Ovary (tissue), 9 donors: ENCODE results near the gene VCX3A. TPM values are rescaled to one million over a fixed set of nuclear protein-coding genes. Genes with fewer than 3 reads are reported as not detected.

Experiments
- DNase-seq, 5 donors: peaks; one replicate each; pipeline ENCODE4 v3.0.0-alpha.2; 2019 to 2020
- H3K27ac ChIP-seq, 2 donors: fragments of 200-600 bp; one replicate each; pipeline versions ENCODE4 v1.5.1 to v1.8.0; 2019 to 2022
- H3K27me3 ChIP-seq: fragments of 200-600 bp; one replicate; pipeline ENCODE4 v1.8.0; 2022
- H3K36me3 ChIP-seq: fragments of 200-600 bp; sonication (generic); one replicate; pipeline ENCODE4 v1.5.1; 2019
- H3K4me1 ChIP-seq: one replicate; pipeline ENCODE4 v1.8.1; 2013; ENCODE audit warnings: mild to moderate bottlenecking, moderate library complexity; ENCODE audit not compliant: insufficient read depth
- H3K4me3 ChIP-seq: fragments of 200-600 bp; sonication (generic); one replicate; pipeline ENCODE4 v1.5.1; 2017
- H3K9me3 ChIP-seq, 2 donors: fragments of 200-600 bp in 1 of 2; sonication (generic) in 1 of 2; one replicate each; pipeline versions ENCODE4 v1.5.1 to v1.8.1; 2013 to 2019; ENCODE audit warnings: mild to moderate bottlenecking in 1 of 2, moderate library complexity in 1 of 2
- CTCF ChIP-seq, 3 donors: fragments of 450-650 bp in 2 of 3; fragments of 200-600 bp in 1 of 3; IDR thresholded peaks; one replicate each; pipeline versions ENCODE4 v1.5.1 to v1.8.0; 2016 to 2022; ENCODE audit warnings: antibody characterized with exemption in 3 of 3, mild to moderate bottlenecking in 1 of 3
- EP300 ChIP-seq: sonication (generic); formaldehyde crosslinking; IDR thresholded peaks from one replicate; pipeline ENCODE4 v1.6.1; 2017; ENCODE audit warnings: antibody characterized with exemption
- POLR2A ChIP-seq: fragments of 450-650 bp; IDR thresholded peaks from one replicate; pipeline ENCODE4 v1.6.1; 2017; ENCODE audit warnings: antibody characterized with exemption, mild to moderate bottlenecking, moderate library complexity
- WGBS, 3 donors: extraction: QIAGEN DNeasy Blood & Tissue Kit in 1 of 3; methylation state at CpG; one replicate each; pipeline versions ENCODE4 v1.1.5 to v1.1.7; 2013 to 2017; 5-methylcytosine and 5-hydroxymethylcytosine counted together
- intact Hi-C, 4 donors: fragments of 100-400 bp; cut with DNase I; formaldehyde crosslinking; loops; one replicate each; pipeline versions ENCODE4 v1.11.0 to v1.15.1; 2022 to 2023
- polyA plus RNA-seq, 2 donors: library from polyadenylated mRNA; stranded (reverse); fragments of 200-250 nt in 1 of 2; fragments of 350-450 nt in 1 of 2; fragmentation: Illumina TruSeq in 1 of 2; extraction: RNeasy Lipid Tissue Mini Kit (QIAGEN cat#74804) in 1 of 2; gene quantifications; one replicate each; pipeline ENCODE4 v1.2.3, GENCODE V29; 2013 to 2014
- total RNA-seq, 7 donors: library from RNA; depleted of rRNA in 2 of 7; stranded (reverse); fragments of >200 nt in 2 of 7; fragmentation: NEBNext Ultra II Directional in 3 of 7; extraction: Animal tissue kit (Norgen Biotek cat#: 25700) in 3 of 7; gene quantifications; one replicate each; pipeline versions ENCODE4 v1.1.0 to v1.2.4, GENCODE V29; 2016 to 2023
- donor health status: DM: no; HTN: no; CAD: no; lungs with moderate emphysema.
- donor health status: DM: no; HTN: no; CAD: no.
- donor health status: Bipolar disorder and iron deficiency.
- donor health status: DM: yes; HTN: yes; CAD: no.
- donor health status: DM: no; HTN: no; CAD: no.
- donor health status: DM: yes; HTN: yes; CAD: no.

The VCX3A gene
- total and polyA plus RNA-seq, 9 donors = 0.10 TPM; not detected in 8

GRCh38 chrX:6550999-6551398, 16.1 kb upstream of the VCX3A start:
- DNase-seq = no peak
- intact Hi-C loops = no loop called here
- no peak for TF ChIP-seq CTCF (IDR thresholded peaks at IDR 0.05)
- no peak for TF ChIP-seq EP300
- no peak for TF ChIP-seq POLR2A

GRCh38 chrX:6545712-6546111, 10.8 kb upstream of the VCX3A start:
- DNase-seq = no peak
- no peaks in the 10 kb centered on the region for H3K27me3 ChIP-seq
- no peaks in the 10 kb centered on the region for H3K36me3 ChIP-seq
- no peak overlapping the region for H3K27ac ChIP-seq
- WGBS, 3 donors = 66 to 73% (median 73%) methylated on average over 5 of the region's 5 CpGs
- no peak overlapping the region for H3K4me3 ChIP-seq
- TF ChIP-seq POLR2A (no peak), EP300 (no peak), CTCF (IDR thresholded peaks at IDR 0.05) (no peak)
- intact Hi-C loops = no loop called here
- no peaks in the 10 kb centered on the region for H3K4me1 ChIP-seq
- no peaks in the 10 kb centered on the region for H3K9me3 ChIP-seq

More at GRCh38 chrX:6550999-6551398, 16.1 kb upstream of the VCX3A start:
- no peak overlapping the region for H3K27ac ChIP-seq
- H3K36me3 ChIP-seq = no peaks in the 10 kb centered on the region
- WGBS, 3 donors = 74 to 78% (median 77%) methylated on average over 8 of the region's 8 CpGs
- no peak overlapping the region for H3K4me3 ChIP-seq
- H3K9me3 ChIP-seq = no peaks in the 10 kb centered on the region
- no peaks in the 10 kb centered on the region for H3K4me1 ChIP-seq
- no peaks in the 10 kb centered on the region for H3K27me3 ChIP-seq

- no peaks in the 10 kb centered on the region for H3K9me3 ChIP-seq
- intact Hi-C loops = no loop called here
- no peaks in the 10 kb centered on the region for H3K4me1 ChIP-seq
- no peaks in the 10 kb centered on the region for H3K36me3 ChIP-seq
- no peak overlapping the region for H3K27ac ChIP-seq
- DNase-seq = no peak
- no peak for TF ChIP-seq CTCF (IDR thresholded peaks at IDR 0.05)
- H3K4me3 ChIP-seq = no peak overlapping the region
- 53 to 69% (median 65%) methylated on average over 3 of the region's 3 CpGs for WGBS, 3 donors
- H3K27me3 ChIP-seq = no peaks in the 10 kb centered on the region
These were observed 8.3 kb downstream of the VCX3A start for GRCh38 chrX:6526564-6527136.

- TF ChIP-seq EP300 (no peak), CTCF (IDR thresholded peaks at IDR 0.05) (no peak), POLR2A (no peak)
- Histone ChIP-seq H3K4me1 (no peaks in the 10 kb centered on the region), H3K36me3 (no peaks in the 10 kb centered on the region), H3K9me3 (no peaks in the 10 kb centered on the region), H3K4me3 (no peak overlapping the region), H3K27ac (no peak overlapping the region), H3K27me3 (no peaks in the 10 kb centered on the region)
- DNase-seq = no peak
- WGBS, 3 donors = 85 to 94% (median 86%) methylated on average over 6 of the region's 6 CpGs
- intact Hi-C loops = no loop called here
These were observed 17.5 kb downstream of the VCX3A start for GRCh38 chrX:6517376-6517775.
